ENCODE results near the gene LEFTY1.

LEFTY1 gene

GRCh38 chr1:225876900-225877510, 11.9 kb downstream of the LEFTY1 start:
- peak overlapping the region; percentile 7 for H3K27ac Mint-ChIP-seq
- DNase-seq (ENCODE audit: low spot score in 2 of 2) (no peak), ATAC-seq (ENCODE audit: low read depth) (no peak)
- no peaks in the 10 kb centered on the region for H3K9me3 Mint-ChIP-seq
- H3K4me1 Mint-ChIP-seq = peaks cover 35% of the 10 kb centered on the region
- H3K36me3 Mint-ChIP-seq = peaks cover 8% of the 10 kb centered on the region
- no peak overlapping the region for H3K4me3 Mint-ChIP-seq
- H3K27me3 Mint-ChIP-seq = no peaks in the 10 kb centered on the region

- Mint-ChIP-seq H3K4me1 (peaks cover 28% of the 10 kb centered on the region), H3K36me3 (peaks cover 14% of the 10 kb centered on the region), H3K9me3 (no peaks in the 10 kb centered on the region), H3K4me3 (no peak overlapping the region), H3K27ac (no peak overlapping the region), H3K27me3 (no peaks in the 10 kb centered on the region)
- ATAC-seq (ENCODE audit: low read depth) (no peak), DNase-seq (ENCODE audit: low spot score in 2 of 2) (no peak)
Measured at GRCh38 chr1:225875044-225875815, 13.7 kb downstream of the LEFTY1 start.

DNA sequence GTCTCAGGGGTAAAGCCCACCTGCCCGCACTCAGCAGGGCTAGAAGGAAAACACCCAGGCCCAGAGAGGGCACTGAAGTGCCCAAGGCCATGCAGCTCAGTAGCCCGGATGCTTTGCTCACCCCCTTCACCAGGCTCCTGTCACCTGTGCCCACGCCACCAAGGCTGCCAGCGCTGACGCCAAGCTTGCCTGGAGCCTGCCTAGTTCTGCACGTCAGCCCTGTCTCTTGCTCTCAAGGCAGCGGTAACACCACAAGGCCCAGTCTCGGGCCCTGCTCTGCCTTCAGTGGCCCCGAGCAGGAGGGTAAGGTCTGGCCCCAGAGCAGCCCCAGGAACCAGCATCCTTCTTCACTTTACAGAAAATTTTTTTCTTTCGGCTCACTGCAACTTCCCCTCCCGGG, 14.5 kb downstream of the LEFTY1 start:
- Mint-ChIP-seq H3K9me3 (no peaks in the 10 kb centered on the region), H3K4me3 (no peak overlapping the region), H3K27me3 (no peaks in the 10 kb centered on the region), H3K27ac (no peak overlapping the region), H3K36me3 (peaks cover 14% of the 10 kb centered on the region), H3K4me1 (peaks cover 20% of the 10 kb centered on the region)
- no peak for DNase-seq (ENCODE audit: low spot score in 2 of 2)
- no peak for ATAC-seq (ENCODE audit: low read depth)

DNA sequence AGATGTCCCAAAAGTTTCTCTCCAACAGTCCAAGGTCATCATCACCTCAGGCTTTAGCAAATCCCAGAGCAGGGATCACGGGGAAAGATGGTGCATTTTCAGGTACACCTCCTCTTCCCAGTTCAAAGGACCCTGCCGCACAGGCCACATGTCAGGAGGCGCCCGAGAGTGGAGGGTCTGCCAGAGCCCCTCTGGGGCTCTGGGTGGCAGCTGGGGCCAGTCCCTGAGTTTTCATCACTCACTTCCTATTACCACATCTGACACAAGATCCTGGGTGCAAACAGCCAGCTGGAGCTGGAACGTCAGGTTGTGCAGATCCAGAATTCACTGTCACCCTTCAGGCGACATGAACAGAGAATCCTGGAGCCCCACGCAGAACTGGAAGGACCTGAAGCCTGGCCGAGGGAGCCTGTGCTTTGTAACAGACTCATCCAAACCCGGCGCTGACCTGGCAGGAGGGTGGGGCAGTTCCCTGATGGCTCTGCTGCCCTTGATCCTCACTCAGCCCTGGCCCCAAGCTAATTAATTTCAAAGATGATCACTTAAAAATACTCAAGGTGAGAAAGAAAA, 15.6 kb downstream of the LEFTY1 start:
- Mint-ChIP-seq H3K27ac (no peak overlapping the region), H3K36me3 (peaks cover 20% of the 10 kb centered on the region), H3K4me3 (no peak overlapping the region), H3K4me1 (peaks cover 11% of the 10 kb centered on the region), H3K9me3 (no peaks in the 10 kb centered on the region), H3K27me3 (no peaks in the 10 kb centered on the region)
- DNase-seq (ENCODE audit: low spot score in 2 of 2) (no peak), ATAC-seq (ENCODE audit: low read depth) (no peak)

DNA sequence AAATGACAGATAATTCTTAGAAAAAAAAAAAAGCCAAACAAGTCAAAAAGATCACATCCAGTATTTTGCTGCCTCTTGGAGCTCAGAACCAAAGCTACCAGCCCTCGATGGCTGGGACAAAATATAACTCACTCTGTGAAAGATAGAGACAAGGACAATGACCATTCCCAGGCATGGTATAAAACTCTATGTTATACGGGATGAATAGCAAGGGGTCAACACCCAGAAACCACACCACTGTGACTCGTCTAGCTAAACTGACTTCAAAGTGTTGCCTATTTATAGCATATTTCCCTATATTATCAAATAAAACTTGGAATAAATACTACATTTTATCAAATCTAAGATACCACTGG, 16.9 kb downstream of the LEFTY1 start:
- no peak overlapping the region for H3K27ac Mint-ChIP-seq
- H3K4me3 Mint-ChIP-seq = no peak overlapping the region
- ATAC-seq (ENCODE audit: low read depth) = no peak
- peaks cover 8% of the 10 kb centered on the region for H3K4me1 Mint-ChIP-seq
- no peaks in the 10 kb centered on the region for H3K27me3 Mint-ChIP-seq
- DNase-seq (ENCODE audit: low spot score in 2 of 2) = no peak
- H3K9me3 Mint-ChIP-seq = no peaks in the 10 kb centered on the region
- peaks cover 20% of the 10 kb centered on the region for H3K36me3 Mint-ChIP-seq

- Mint-ChIP-seq H3K27me3 (no peaks in the 10 kb centered on the region), H3K4me3 (no peak overlapping the region), H3K36me3 (peaks cover 18% of the 10 kb centered on the region), H3K27ac (no peak overlapping the region), H3K4me1 (peaks cover 10% of the 10 kb centered on the region), H3K9me3 (no peaks in the 10 kb centered on the region)
- DNase-seq (ENCODE audit: low spot score in 2 of 2) (no peak), ATAC-seq (ENCODE audit: low read depth) (no peak)
Measured at GRCh38 chr1:225871359-225872074, 17.4 kb downstream of the LEFTY1 start.

DNA sequence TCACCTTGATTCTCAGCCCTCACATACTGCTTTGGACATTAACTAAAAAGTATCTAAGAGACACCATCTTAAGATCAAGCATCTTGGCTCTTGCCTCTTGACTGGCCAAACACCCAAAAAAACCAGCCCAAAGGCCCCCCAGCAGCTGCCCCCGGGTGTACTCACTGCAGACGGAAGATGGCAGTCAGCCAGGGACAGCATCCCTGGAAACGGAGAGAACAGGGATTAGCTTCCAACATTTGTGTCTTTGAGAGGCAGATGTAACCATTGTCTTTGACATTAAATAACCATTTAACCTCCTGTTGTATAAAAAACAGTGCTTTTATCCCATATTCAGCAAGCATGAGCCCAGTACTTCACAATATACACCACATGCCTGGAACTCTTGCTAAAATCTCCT, 18.0 kb downstream of the LEFTY1 start:
- Mint-ChIP-seq H3K9me3 (no peaks in the 10 kb centered on the region), H3K36me3 (peaks cover 22% of the 10 kb centered on the region), H3K27ac (no peak overlapping the region), H3K27me3 (no peaks in the 10 kb centered on the region), H3K4me3 (no peak overlapping the region), H3K4me1 (peaks cover 12% of the 10 kb centered on the region)
- no peak for DNase-seq (ENCODE audit: low spot score in 2 of 2)
- ATAC-seq (ENCODE audit: low read depth) = no peak

DNA sequence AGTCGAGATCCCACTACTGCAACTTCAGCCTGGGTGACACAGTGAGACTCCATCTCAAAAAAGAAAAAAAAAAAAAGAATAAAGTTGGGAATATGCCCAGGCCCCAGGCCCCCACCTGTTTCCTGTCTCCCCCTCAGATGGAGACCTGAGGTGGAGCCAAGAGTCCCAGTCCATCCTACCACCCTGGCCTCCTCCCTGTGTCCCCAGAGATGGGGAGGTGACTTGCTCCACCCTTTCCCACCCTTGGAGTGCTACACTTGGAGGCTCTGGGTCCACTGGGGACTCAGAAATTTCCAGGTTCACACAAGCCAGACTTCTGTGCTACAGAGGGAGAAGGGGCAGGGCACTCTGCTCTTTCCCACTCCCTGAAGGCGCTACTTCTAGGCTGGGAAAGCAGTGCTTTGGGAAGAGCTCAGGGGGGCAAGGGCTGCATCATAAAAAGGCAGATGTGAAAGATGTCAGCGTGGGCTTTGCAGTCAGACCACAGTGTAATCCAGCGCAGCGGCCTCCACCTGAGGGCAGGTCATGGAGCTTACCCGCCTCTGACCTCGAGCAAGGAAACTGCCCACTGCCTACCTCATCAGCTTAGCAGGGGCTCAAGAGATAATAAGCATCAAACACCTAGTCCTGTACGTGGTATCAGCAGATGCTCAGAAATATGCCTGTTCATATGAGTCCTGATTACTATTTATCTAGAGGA, 20.2 kb downstream of the LEFTY1 start:
- peaks cover 12% of the 10 kb centered on the region for H3K4me1 Mint-ChIP-seq
- DNase-seq (ENCODE audit: low spot score in 2 of 2) = no peak

GRCh38 chr1:225866981-225867380, 22.0 kb downstream of the LEFTY1 start:
- Mint-ChIP-seq H3K36me3 (peaks cover 22% of the 10 kb centered on the region), H3K27ac (peak overlapping the region; percentile 35), H3K4me1 (peaks cover 12% of the 10 kb centered on the region), H3K4me3 (no peak overlapping the region), H3K27me3 (no peaks in the 10 kb centered on the region), H3K9me3 (no peaks in the 10 kb centered on the region)
- no peak for ATAC-seq (ENCODE audit: low read depth)
- no peak for DNase-seq (ENCODE audit: low spot score in 2 of 2)

More for the DNA sequence above, 20.2 kb downstream of the LEFTY1 start:
- Mint-ChIP-seq H3K36me3 (peaks cover 19% of the 10 kb centered on the region), H3K27me3 (no peaks in the 10 kb centered on the region), H3K4me3 (no peak overlapping the region), H3K27ac (no peak overlapping the region), H3K9me3 (no peaks in the 10 kb centered on the region)
- no peak for ATAC-seq (ENCODE audit: low read depth)

- peak overlapping the region; percentile 35 for H3K27ac Mint-ChIP-seq
- peaks cover 12% of the 10 kb centered on the region for H3K4me1 Mint-ChIP-seq
- H3K4me3 Mint-ChIP-seq = no peak overlapping the region
- H3K9me3 Mint-ChIP-seq = no peaks in the 10 kb centered on the region
- ATAC-seq (ENCODE audit: low read depth) (peak; percentile 92), DNase-seq (ENCODE audit: low spot score in 2 of 2) (no peak)
- peaks cover 29% of the 10 kb centered on the region for H3K36me3 Mint-ChIP-seq
- no peaks in the 10 kb centered on the region for H3K27me3 Mint-ChIP-seq
Measured at GRCh38 chr1:225866061-225866837, 22.7 kb downstream of the LEFTY1 start.

DNA sequence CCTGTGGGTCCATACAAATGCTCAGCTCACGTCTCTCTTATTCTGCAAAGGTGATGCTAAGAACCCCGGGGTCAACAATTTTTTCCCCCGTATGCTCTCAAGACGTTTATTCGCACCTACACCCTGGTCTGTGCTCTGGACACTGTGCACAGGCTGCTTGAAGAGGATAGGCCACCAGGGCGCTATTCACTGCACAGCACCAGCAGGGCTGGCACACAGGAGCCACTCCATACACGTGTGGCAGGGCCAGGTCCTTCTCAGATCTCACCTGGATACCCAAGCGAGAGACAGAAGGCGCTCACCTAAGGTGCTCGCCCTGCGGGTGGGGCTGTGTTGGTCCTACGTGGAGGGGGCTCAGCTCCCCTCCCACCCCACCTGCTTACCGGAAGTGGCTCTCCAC, 23.4 kb downstream of the LEFTY1 start:
- no peaks in the 10 kb centered on the region for H3K27me3 Mint-ChIP-seq
- ATAC-seq (ENCODE audit: low read depth) = no peak
- DNase-seq (ENCODE audit: low spot score in 2 of 2) = no peak
- peaks cover 12% of the 10 kb centered on the region for H3K4me1 Mint-ChIP-seq
- peaks cover 25% of the 10 kb centered on the region for H3K36me3 Mint-ChIP-seq
- no peak overlapping the region for H3K4me3 Mint-ChIP-seq
- no peaks in the 10 kb centered on the region for H3K9me3 Mint-ChIP-seq
- H3K27ac Mint-ChIP-seq = peak overlapping the region; percentile 62

GRCh38 chr1:225863167-225863566, 25.8 kb downstream of the LEFTY1 start:
- Mint-ChIP-seq H3K27ac (no peak overlapping the region), H3K9me3 (no peaks in the 10 kb centered on the region), H3K4me1 (peaks cover 10% of the 10 kb centered on the region), H3K27me3 (no peaks in the 10 kb centered on the region), H3K4me3 (no peak overlapping the region), H3K36me3 (peaks cover 24% of the 10 kb centered on the region)
- ATAC-seq (ENCODE audit: low read depth) = no peak
- no peak for DNase-seq (ENCODE audit: low spot score in 2 of 2)

DNA sequence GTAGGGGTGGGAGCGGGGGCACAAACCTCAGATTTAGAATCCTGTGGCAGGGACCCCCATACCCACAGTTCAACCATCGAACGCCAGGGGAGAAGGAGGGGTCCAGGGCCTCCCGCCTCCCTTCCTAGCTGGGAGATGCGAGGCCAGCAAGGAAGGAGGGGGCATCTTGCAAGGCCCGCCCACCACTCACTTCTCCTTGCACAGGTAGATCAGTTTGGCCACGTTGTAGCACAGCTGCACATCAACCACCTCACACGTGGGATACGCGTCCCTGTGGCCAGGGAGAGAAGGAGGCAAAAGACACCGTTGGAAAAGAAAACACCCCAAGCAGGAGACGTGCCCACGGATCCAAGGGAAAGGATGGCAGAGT, 26.4 kb downstream of the LEFTY1 start:
- peaks cover 24% of the 10 kb centered on the region for H3K36me3 Mint-ChIP-seq
- peaks cover 10% of the 10 kb centered on the region for H3K4me1 Mint-ChIP-seq

More for the DNA sequence above, 26.4 kb downstream of the LEFTY1 start:
- no peaks in the 10 kb centered on the region for H3K9me3 Mint-ChIP-seq
- H3K4me3 Mint-ChIP-seq = no peak overlapping the region
- ATAC-seq (ENCODE audit: low read depth) = no peak
- no peak overlapping the region for H3K27ac Mint-ChIP-seq
- no peaks in the 10 kb centered on the region for H3K27me3 Mint-ChIP-seq
- no peak for DNase-seq (ENCODE audit: low spot score in 2 of 2)

Measured in memory B cell (primary cell).